NCI-H510A (cell line): Measurements from ENCODE around the gene SAMD13.
A peak's percentile ranks its signal among the peaks of the same experiment; 100 is the strongest.

Experiments used
- DNase-seq: peaks from one replicate; lab custom pipeline; 2025; lab: John Stamatoyannopoulos, UW

SAMD13 gene

DNA sequence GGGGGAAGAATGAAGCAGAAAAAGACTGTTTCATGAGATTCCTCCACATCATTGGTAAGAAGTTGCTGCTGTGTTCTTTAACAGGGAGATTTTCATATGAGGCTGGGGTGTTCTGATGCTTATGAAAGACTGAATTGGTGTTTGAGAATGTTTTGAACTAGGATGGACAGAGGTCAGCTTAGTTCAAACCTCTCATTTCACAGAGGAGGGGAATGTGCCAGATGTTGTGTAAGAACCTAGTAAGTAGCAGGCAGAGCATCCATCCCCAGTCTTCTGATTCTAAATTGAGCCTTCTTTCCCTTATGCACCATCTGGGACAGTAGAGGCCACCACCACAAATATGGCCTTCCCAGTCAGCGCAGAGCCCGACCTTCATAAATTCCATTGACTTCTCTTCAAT is 43.7 kb downstream of the SAMD13 start:
- DNase-seq: no peak

DNA sequence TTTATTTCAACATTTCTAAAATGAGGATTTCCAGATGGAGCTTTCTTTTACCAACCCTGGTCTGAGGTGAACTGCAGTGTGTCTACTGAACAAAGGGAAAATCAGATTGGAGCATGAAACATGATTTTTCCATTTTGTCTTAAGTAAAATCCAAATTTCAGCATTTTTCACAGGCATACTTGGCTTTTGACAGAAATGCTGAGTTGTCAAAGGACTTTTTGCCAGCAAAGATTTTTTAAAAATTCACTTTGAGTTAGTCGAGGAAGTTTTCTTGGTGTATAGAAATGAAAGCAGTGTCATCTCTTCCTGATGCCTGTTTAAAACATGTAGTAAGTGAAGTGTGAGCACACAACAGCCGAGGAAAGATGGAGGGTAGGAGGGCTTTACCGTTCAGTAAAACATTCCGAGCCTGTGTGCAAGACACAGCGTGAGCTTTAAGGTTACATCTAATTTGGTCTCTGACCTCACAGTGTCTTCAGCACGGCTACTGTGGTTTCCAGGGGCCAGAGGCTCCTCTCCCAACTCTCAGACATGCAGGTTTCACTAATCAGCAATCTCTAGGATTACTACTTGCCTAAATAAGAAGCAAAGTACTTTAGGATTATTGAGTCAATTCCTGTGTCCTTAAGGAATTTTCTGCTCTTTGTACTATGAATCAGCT is 45.9 kb downstream of the SAMD13 start:
- DNase-seq: no peak

DNA sequence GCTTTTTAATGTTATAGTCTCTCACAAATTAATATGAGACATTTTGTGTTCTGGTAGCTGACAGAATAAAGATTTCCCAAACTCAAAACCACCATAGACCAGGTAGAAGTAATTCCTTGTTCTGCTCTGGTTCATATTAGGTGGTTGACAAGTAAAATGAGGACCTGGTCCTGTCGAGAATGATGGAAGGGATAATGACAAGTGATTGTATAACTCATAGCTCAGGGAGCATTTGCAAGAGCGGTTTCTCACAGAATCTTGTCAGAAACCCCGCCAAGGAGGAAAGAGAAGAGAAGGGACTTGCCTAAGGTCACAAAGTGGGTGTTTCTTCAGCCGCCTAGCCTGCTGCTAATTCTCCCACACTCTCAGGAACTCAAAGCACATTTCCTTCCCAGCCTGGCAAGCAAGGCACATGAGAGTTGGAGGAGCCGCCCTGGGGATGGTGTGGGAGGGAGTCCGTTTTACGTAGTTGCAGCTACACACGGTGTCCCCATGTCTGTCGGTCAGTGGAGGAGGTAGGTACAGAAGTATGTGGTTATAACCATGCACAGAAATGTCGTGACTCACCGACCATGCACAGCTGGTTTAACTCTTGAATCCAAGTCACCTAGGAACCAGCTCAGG is 46.5 kb downstream of the SAMD13 start:
- no peak for DNase-seq

DNA sequence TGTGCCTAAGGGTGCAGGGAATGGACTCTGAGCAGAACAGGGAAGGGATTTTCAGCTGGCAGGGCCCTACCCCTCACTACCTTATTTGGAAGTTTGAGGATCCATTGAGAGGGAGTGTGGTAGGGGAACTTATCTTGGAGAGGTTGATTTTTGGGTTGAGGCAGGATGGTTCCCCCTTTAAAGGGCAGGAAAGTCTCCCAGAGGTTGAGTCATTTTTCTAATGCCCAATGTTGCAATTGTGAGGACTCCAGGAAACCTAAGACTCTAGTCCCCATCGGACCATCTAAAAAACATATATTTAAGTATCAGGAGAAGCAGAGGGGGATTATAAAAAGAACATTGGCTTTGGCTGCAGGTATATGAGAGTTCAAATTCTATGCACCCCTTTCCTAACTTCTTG is 47.3 kb downstream of the SAMD13 start:
- no peak for DNase-seq

DNA sequence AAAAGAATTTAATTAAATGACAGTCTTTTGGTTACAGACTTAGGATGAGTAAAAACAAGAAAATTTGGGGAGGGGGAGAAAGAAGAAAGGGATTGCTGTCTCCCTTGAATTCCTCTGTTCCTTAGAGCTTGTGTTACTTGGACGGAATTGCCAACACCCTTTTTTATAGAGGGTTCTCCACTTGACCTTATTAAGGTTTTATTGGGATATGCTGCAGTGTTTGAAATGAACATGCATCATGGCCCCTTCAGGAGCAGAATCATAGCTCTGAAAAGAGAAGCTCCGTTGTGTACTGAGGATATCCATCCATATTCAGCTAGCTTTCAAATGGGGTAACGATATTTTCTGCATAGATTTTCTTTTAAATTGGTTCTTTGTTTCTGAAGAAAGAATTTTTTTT is 48.6 kb downstream of the SAMD13 start:
- DNase-seq: no peak

DNA sequence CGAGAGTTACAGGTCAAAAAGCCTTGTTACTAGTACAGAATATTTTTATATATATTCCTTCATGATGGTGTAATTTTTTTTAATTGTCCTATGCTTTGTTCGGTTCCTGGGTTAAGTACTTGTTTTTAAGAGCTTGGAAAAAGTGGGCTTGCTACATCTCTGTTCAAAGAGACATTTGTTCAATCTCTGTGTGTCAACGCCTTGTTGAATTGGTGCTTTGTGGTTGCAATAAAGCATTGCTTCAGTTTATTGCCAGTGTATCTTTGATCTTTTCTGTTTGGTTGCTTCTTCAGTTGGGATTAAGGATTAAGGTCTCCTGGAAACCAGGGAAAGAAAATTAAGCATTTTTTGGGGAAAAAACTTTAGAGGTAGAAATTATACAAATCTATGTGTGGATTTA is 49.0 kb downstream of the SAMD13 start:
- no peak for DNase-seq

DNA sequence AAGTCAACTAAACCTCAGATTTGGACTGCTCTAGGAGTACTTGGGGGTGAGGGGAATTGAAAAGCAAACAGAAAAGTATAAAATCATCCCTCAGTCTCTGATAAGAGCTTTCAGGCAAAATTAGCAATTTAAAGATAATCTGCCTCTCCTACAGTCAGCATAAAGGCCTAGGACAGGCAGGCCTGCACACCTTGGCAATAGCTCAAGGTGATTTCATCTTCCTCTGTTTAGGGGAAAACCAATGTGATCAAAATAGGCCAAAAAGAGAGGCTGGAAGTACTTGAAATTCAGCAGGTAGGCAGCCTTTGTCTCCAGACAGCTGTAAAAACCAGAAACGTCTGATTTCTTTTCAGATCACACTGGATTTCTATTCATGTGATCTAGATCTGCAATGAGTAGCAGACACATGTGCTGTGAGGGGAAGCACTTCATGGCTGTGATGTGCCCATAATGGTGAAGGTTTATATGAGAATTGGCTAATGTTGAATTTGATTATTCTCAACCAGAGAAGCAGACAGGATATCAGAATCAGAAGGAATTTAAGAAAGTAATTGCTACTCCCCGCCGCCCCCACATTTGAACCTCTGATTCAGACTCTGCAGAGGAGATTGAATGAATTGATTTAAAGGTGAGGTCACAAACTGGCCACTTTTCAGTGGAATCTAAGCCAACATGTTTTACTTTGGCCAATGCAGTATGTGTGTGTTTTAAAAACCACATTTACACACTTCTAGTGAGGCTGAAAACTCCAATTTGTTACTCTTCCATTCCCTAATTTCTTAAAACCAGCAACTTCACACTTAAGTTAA is 51.0 kb downstream of the SAMD13 start:
- DNase-seq: no peak

DNA sequence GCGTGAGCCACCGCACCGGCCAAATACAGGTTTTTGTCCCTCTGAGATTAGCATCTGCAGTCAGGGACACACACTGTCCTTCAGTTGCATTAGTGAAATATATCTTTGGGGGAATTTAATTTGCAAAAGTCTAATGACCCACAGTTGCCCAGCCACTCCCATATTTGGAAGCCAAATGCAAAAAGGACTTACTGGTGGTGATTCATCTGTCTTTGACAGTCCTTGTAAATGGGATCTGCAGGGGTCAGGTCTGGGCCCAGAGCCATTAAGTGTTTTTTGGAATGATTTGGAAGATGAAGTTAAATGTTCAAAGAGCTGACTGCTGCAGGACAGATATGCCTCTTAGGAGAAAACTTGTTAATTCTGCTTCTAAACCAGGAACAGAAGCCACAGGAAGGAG is 52.2 kb downstream of the SAMD13 start:
- no peak for DNase-seq

DNA sequence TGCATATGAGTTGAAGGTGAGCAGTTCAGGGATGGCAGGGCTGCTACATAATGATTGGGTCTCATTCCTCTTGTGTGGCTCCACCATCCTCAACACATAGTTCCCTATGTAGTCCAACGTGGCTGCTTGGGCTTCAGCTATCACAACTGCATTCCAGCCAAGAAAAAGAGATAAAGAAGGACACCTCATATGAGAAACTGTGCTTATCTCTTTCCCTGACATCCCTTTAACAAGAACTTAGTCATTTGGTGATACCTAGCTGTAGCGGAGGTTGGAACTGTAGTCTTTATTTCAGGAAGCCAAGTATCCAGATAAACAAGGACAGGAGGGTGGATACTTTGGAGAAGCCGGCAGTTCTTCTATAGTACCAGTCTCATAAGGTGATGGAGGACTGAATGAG is 54.0 kb downstream of the SAMD13 start:
- DNase-seq: no peak

DNA sequence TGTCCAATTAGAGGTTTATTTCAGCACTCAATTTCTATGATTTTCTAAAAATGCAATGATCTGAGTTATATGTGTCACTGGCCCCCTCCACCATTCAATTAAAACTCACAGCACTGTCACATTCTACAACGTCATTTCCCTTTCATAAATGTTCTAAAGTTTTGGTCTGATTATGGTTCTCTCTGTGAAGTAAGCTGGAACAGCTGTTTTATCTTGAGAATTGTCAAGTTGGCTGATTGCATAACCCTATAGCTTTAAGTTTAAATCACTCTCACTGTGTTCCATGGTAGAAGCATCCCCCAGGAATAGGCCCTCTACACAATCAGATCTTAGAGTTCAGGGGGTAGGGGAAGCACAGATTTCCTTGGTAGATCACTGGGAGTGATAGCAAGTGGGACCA is 55.4 kb downstream of the SAMD13 start:
- no peak for DNase-seq

DNA sequence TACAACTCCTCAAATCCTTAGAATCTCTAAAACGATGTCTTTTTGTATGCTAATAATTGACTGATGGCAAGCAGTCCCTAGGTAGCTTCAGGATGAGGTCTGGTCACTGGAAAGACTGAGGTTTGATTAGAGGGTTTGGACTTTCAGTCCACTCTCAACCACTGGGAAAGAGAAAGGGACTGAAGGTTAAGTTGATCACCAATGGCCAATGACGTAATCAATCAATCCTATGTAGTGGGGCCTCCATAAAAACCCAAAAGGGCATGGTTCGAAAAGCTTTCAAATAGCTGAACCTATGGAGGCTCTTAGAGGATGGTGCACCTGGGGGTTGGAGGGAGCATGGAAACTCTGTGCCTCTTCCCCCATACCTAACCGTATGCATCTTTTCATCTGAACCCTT is 57.2 kb downstream of the SAMD13 start:
- DNase-seq: no peak

DNA sequence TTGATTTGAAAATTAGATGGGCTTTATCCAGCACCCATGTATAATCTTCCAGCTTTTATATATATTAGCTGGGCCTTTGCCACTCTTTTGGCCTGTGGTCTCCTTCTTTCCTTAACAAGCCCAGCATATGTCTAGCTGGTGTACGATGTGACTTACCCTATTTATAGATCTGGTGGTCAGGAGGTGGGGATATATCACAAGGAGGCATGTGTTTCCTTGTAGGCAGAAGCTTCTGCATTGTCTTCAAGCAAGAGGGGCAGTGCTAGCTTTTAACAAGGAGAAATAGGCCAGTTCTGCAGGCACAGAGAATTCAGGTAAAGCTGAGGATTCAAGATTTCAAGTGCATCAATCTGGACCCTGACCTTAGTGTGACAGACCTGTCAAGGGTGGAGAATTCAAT is 58.8 kb downstream of the SAMD13 start:
- no peak for DNase-seq

DNA sequence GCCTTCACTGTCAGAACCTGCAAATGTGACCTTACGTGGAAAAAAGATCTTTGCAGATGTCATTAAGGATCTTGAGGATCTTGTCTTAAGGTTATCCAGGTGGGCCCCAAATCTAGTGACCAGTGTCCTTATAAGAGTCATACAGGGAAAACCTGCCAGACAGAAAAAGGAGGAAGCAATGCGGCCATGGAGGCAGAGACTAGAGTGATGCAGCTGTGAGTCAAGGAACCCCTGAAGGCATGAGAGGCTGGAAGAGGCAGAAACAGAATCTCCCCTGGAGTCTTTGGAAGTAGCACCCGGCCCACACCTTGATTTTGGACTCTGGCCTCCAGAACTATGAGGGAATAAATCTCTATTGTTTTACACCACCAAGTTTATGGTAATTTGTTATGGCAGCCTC is 60.3 kb downstream of the SAMD13 start:
- DNase-seq: no peak

DNA sequence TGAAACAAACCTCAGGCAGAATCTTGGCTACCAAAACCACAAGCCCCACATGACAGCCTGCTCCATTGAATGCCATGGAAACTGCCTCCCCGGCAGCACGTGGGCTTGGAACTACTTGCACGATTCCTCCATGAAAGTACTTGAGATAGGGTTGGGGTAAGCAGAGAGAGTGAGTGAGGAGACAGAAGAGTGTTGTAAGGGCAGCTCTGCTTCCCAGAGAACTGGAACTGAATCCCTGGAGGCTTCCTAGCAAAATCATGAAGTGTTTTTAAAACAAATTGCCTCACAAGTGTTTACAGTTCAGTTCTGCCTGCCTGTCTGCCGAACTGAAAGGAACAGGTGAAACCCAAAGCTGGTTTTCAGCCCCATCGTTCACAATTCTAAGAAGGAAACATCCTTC is 61.5 kb downstream of the SAMD13 start:
- DNase-seq: peak; percentile 27

DNA sequence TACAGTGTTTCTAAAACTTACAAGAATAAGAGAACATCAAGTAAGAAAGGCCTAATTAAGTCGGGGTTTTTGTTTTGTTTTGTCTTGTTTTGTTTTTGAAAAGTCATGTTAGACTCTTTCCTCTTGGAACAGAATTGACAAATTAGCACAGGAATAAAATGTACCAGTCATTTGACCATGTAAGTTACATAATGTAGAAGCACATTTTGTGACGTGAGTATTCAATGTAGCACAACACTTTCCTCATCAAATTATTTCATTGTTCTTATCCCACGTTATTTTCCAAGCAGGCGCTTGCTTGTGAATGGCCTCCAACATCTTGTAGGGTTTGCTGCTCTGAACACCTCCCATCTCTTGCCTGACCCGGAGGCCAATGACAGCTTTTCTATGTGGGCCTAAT is 62.1 kb downstream of the SAMD13 start:
- no peak for DNase-seq

DNA sequence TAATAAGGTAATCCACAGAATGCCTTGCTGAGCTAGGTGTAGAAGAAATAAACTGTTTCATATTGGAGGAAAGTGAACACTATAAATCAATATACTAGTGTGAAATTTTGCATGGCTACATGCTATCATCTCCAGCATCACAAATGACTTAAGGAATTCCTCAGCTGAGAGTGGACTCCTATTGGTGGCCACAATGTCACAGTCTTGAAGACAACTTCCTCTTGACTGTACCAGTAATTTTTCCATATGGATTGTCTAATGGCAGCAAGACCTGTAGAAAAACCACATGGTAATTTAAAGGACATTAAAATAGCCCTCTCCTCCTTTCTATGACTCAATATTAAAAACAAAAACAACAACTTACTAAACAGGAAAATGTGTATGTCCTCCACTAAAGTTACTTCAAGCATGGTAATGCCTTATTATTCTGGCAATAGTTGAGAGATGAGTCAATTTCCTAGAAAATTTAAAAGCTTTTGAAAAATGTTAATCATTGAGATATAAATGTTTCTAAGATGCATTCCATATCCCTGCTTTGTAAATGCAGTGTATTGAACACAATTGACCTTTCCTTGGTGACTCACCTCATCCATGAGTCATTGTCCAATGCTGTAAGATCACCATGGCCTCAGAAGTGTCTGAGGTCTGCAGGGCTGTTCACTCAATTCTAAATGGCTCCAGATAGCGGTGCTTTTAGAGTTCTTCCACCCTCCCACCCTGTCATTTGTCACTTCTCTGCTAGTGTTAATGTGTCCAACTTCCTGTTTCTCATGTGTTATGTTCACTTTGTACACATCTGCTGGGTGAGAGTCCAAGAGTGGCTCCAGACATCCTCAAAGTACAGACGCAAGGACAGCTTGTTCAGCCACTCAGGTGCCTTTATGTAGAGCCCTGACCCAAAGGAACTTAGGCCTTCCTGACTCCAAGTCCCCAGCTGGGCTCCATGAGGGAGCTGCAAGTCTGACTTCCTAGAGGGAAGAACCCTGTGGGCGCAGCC is 64.0 kb downstream of the SAMD13 start:
- DNase-seq: no peak

DNA sequence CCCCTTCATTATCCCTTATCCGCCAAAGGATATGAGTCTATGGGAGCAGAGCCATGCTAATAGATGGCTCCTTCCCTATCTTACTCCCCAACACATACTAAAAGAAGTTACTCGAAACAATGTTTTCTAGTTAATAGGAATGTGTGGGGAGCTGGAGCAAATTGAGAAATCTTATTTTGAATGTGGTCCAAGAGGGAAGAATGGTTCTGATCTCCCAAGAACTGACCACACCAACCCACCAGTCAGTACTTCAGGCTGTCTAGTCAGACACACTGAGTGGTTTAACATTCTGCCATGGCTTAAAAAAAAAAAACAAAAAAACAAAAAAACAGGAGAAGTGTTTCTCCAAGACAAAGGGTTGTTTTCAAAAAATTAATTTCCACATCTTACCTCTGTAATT is 65.3 kb downstream of the SAMD13 start:
- no peak for DNase-seq

DNA sequence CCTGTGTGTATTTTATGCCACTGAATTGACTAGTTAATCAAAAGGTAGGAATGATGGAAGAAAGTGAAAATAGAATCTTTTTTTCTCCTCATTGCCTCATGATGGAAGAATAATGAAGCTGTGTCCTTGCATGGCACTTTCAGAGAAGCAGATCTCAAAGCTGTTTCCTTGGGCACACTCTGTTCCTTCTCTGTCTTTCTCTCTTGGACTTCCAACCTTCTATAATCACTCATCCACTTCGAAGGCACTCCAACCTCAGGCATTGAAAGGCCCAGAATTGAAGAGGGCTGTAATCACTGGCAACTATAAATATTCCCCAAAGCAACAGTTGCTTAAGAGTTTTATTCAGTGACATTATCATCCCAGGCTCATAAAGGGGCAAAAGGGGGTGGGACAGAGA is 65.7 kb downstream of the SAMD13 start:
- no peak for DNase-seq

DNA sequence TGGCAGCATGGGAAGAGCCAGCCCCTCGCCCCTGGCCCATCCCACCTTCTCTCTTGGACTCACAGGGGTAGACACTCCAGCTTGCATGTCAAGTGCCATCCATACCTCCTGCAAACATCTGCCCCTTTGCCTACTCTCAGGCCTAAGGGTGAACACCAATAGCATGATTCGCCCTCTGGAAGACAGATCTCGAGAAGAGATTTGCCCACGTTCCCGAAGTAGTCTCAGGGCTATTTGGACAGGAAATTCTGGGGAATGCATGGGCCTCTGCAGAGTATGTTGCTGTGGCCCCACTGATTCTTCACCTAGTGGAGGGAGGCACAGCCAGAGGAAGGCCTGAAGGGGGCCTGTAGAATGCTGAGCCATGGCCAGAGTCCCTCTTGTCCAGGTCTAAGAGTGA is 66.9 kb downstream of the SAMD13 start:
- no peak for DNase-seq

DNA sequence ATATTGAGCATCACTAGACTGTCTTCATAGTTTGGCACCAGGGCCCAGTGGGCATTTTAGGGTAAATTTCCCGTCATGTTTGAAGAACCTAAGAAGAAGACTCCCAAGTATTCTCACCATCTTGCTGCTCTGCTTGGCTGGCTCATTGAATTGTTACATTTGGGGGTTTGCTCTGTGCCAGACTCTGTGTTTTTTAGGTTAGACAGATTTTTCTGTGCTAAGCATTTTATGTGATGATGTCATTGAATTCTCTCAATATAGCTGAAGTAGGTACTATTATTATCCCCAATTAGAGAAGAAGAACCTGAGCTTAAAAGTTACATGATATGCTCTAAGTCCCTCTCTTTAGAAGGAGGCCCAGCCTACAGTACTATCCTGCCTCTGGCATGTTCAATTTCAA is 68.8 kb downstream of the SAMD13 start:
- no peak for DNase-seq

DNA sequence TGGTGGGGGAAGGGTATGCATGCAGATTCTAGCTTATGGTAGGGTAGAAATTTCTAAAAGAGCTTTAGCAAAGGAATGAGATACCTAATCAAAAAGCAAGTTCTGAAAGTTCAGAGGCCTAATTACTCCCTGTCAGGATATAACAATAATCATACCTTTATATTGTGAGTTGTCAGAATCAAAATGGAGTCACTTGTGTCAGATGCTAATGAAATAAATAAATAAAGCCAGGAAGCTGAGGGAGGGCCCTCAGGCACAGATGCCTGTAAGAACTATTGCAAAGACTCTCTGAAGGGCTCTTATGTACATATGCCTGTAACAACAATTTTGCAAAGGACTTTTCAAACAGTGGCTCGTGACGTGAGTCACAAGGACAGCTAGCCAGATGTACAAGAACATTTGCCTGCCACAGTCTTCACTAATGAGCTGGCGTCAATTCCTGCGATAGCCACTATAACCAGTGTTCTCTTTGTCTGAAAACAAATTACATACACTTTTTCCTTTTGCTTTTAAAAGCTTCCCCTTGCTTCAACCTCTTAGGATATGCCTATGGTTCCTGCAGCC is 69.4 kb downstream of the SAMD13 start:
- peak; percentile 86 for DNase-seq
